ENCODE measurements around the gene GIGYF1.

- TF ChIP-seq CTCF (IDR thresholded peaks at IDR 0.05; ENCODE audit: control extremely low read depth in 1 of 3, insufficient read depth in 1 of 3, low read depth in 1 of 3, low read length in 3 of 3), result no peak
- no peak for TF ChIP-seq JUN (IDR thresholded peaks at IDR 0.05; ENCODE audit: low read depth, low read length)
- no peak for TF ChIP-seq JUND (IDR thresholded peaks at IDR 0.05; ENCODE audit: low read length)
- TF ChIP-seq TAF1 (IDR thresholded peaks at IDR 0.05; ENCODE audit: low read depth, low read length), result no peak
- no peak for TF ChIP-seq POLR2AphosphoS5 (IDR thresholded peaks at IDR 0.05; ENCODE audit: low read depth, low read length)
- no peak for TF ChIP-seq SRF (IDR thresholded peaks at IDR 0.05; ENCODE audit: low read depth, low read length)
- TF ChIP-seq HDAC6 (IDR thresholded peaks at IDR 0.05; ENCODE audit: low read depth, low read length), result no peak
Observed at GRCh38 chr7:100721505-100721812, 27.4 kb upstream of the GIGYF1 start.

Measured in H1 (cell line).